Activated CD4-positive, alpha-beta T cell treated with anti-CD3 and anti-CD28 coated beads, Interleukin-10, Interleukin-2, amounts not matched to agents 100 ng/mL and 50 ng/mL, durations not matched to agents 16 hours and 8 hours (primary cell): Measurements from ENCODE around the gene NPIPA3.
"Not testable (repeated sequence)": the region's sequence is repeated elsewhere in the genome, so short reads cannot be mapped to it uniquely, and the experiment has no call there.

ENCODE experiments used
- DNase-seq: peaks from one replicate; pipeline ENCODE4 v3.0.0-alpha.2; 2020

The NPIPA3 gene

DNA sequence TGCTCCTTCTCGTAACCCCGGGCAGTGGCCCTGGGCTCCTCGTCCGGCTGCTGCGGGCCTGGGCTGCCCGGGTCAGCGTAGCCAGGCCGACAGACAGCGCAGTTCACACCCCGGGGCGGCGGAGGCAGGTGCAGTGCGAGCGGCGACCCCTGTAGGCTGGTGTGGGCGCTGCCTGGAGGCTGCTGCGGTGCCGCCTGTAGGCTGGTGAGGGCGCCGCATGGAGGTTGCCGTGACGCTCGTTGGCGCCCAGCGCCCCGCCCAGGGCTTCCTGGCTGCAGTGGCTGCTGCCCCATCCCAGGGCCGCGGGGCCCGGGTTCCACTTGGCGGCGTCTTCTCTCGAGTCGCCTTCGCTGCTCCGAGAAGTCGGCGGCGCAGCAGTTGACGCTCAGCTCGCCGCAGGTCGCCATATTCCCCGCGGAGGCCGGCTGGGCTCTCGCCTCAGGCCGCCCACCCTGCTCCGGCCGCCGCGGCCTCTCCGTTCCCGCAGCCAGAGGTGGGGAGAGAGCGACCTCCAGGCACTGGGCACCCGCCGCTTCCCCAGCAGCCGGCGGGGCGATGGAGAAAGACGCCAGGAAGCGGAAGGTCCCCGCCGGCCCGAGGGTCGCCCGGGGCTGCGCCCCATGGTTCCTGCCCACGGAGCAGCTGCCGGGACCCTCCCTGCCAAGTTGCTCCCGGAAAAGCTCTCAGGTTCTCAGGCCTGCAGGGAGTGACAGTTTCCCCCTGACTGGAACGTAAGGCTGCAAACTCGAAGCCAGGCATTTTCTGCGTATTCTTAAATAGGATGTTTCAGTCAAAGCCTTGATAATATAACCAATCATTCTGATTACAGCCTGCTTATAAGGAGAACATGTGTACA, 39.3 kb downstream of the NPIPA3 start, which contains the start of gene NPIPA2:
NPIPA2 (plus strand) TSS at position 261 of the 856 bp plus-strand sequence. CDS start 5,533 bp downstream, outside the sequence.
- DNase-seq: not testable (repeated sequence)

DNA sequence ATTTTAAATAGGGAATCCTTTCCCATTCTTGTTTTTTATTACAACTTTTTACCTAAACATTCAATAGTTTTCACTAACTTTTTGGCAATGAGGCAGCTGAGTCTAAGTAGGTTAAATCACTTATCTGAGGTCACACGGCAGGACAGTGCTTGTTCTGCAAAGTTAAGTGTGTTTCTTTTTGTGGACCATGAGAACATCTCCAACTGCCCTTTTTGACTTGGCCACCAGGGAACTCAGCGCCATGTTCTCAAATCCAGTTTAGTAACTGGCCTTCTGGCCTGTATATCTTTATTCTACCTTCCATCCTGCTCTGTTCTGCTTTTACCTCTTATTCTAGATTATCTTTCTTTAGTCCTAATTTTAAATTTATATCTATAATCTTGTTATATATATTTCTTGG, 70.4 kb downstream of the NPIPA3 start:
- DNase-seq: not testable (repeated sequence)

DNA sequence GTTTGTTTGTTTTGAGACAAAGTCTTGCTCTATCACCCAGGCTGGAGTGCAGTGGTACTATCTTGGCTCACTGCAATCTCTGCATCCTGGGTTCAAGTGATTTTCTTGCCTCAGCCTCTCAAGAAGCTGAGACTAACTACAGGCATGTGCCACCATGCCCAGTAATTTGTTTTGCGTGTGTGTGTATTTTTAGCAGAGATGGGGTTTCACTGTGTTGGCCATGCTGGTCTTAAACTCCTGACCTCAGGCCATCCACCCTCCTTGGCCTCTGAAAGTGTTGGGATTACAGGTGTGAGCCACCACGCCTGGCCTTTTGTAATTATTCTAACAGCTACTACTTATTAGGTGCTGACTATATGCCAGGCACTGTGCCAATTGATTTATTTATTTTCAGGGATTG, 72.4 kb downstream of the NPIPA3 start:
- not testable (repeated sequence) for DNase-seq
